HUES64 (cell line): ENCODE data around the gene ELMO1.

ENCODE experiments used
- H3K27ac ChIP-seq: 2 replicates; pipeline ENCODE4 v1.7.0; 2013; ENCODE audit warnings: low read depth, low read length, inconsistent platforms
- H3K27me3 ChIP-seq: 2 replicates; pipeline ENCODE4 v1.6.1; 2013; ENCODE audit warnings: mild to moderate bottlenecking, low read length; ENCODE audit not compliant: insufficient read depth
- H3K36me3 ChIP-seq: 2 replicates; pipeline ENCODE4 v1.6.1; 2013; ENCODE audit warnings: mild to moderate bottlenecking, low read length; ENCODE audit not compliant: insufficient read depth
- H3K4me1 ChIP-seq: 2 replicates; pipeline ENCODE4 v1.6.1; 2013; ENCODE audit warnings: mild to moderate bottlenecking, low read length, moderate library complexity; ENCODE audit not compliant: insufficient read depth
- H3K4me3 ChIP-seq: 2 replicates; pipeline ENCODE4 v1.5.1; 2013; ENCODE audit warnings: mild to moderate bottlenecking, low read length, moderate library complexity
- H3K9ac ChIP-seq: 2 replicates; pipeline ENCODE4 v1.6.1; 2013; ENCODE audit warnings: mild to moderate bottlenecking, low read depth, low read length
- H3K9me3 ChIP-seq: 2 replicates; pipeline ENCODE4 v1.6.1; 2013; ENCODE audit warnings: low read depth, low read length; ENCODE audit not compliant: insufficient read depth
- WGBS: fragments of 150-250, 120-280 bp; methylation state at CpG from one replicate; pipeline ENCODE4 v1.1.7; 2013; ENCODE audit warnings: missing lambda C conversion rate; 5-methylcytosine and 5-hydroxymethylcytosine counted together

ELMO1 gene

GRCh38 chr7:36942955-36943354 is 505.7 kb downstream of the ELMO1 start:
- Histone ChIP-seq H3K9ac (no peak overlapping the region), H3K4me1 (peaks cover 11% of the 10 kb centered on the region), H3K36me3 (no peaks in the 10 kb centered on the region), H3K27ac (no peak overlapping the region), H3K27me3 (no peaks in the 10 kb centered on the region), H3K9me3 (peaks cover 9% of the 10 kb centered on the region; the same call in 1 of the 2 replicates), H3K4me3 (no peak overlapping the region)
- 96% methylated on average over 9 of the region's 9 CpGs for WGBS

DNA sequence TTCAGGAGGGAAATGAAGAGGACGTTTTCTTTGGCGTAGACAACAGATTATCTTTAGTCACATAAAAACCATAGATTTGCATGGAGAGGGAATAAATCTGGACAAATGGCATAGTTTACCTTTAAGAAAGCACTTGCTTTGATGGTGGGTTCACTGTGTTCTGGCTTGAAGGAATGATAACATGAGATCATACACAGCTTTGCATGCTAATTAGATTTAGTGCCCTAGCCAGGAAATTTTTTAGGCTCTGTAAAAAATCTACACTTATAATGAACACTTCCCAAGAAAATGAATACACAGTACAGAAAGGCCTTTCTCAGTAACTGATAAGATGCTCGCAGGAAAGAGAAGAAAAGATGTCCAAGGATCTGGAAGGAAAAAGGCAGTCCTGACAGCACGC is 506.1 kb downstream of the ELMO1 start:
- peaks cover 14% of the 10 kb centered on the region; the same call in 1 of the 2 replicates for H3K9me3 ChIP-seq
- H3K27ac ChIP-seq = no peak overlapping the region
- H3K36me3 ChIP-seq = no peaks in the 10 kb centered on the region
- H3K9ac ChIP-seq = no peak overlapping the region
- peaks cover 11% of the 10 kb centered on the region for H3K4me1 ChIP-seq
- whole genome bisulfite sequencing = 91% methylated on average over 3 of the region's 4 CpGs
- no peaks in the 10 kb centered on the region for H3K27me3 ChIP-seq
- no peak overlapping the region for H3K4me3 ChIP-seq

DNA sequence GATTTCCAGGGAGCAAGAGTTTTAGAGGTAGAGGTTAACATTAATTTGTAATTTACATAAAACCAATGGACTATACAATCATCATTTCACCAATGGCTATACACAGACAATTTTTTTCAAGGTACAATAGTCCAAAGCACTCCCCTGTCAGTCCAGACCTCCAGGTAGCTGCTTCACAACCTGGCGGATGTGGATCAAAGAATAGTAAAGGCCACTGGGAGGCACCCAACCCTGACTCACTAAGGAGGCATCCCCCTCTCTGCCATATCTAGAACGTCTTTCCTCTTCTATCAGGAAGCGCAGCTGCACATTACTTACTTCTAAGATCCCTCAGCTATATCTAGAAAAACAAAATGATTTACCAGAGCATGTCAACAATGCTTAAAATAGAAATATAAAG is 506.6 kb downstream of the ELMO1 start:
- H3K4me1 ChIP-seq = peaks cover 11% of the 10 kb centered on the region
- no peaks in the 10 kb centered on the region for H3K36me3 ChIP-seq
- no peak overlapping the region for H3K4me3 ChIP-seq
- peaks cover 16% of the 10 kb centered on the region; the same call in 1 of the 2 replicates for H3K9me3 ChIP-seq
- 89% methylated on average over 3 of the region's 3 CpGs for WGBS
- no peak overlapping the region for H3K27ac ChIP-seq
- H3K27me3 ChIP-seq = no peaks in the 10 kb centered on the region
- H3K9ac ChIP-seq = no peak overlapping the region

GRCh38 chr7:36941359-36941758 is 507.3 kb downstream of the ELMO1 start:
- H3K4me1 ChIP-seq = peaks cover 8% of the 10 kb centered on the region
- H3K4me3 ChIP-seq = no peak overlapping the region
- peaks cover 17% of the 10 kb centered on the region; the same call in 1 of the 2 replicates for H3K9me3 ChIP-seq
- 87% methylated on average over 1 of the region's 1 CpG for WGBS
- H3K27ac ChIP-seq = no peak overlapping the region
- H3K27me3 ChIP-seq = no peaks in the 10 kb centered on the region
- H3K9ac ChIP-seq = no peak overlapping the region
- H3K36me3 ChIP-seq = no peaks in the 10 kb centered on the region

DNA sequence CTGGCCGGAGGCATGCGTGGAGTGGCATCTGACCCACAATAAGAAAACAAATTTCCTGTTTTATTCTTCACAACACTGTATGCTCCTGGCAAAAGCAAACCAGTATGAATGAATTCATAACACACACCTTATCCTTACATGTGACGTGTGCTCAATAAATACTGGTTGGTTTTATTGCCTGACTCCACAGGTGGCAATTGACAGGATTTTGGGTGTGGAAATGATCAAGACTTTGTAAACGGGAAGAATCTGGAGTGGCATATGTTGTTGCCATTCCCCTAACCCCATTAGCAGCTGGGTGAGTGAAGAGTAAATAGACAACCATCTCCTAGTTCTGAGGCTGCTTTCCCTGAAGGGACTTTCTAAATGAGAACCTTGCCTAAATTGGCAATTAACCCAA is 508.8 kb downstream of the ELMO1 start:
- Histone ChIP-seq H3K27me3 (no peaks in the 10 kb centered on the region), H3K9ac (no peak overlapping the region), H3K4me3 (no peak overlapping the region), H3K4me1 (no peaks in the 10 kb centered on the region; the same call in 1 of the 2 replicates), H3K36me3 (no peaks in the 10 kb centered on the region), H3K27ac (no peak overlapping the region), H3K9me3 (peaks cover 17% of the 10 kb centered on the region; the same call in 1 of the 2 replicates)
- whole genome bisulfite sequencing = 95% methylated on average over 4 of the region's 4 CpGs

GRCh38 chr7:36937754-36938563 is 510.7 kb downstream of the ELMO1 start:
- Histone ChIP-seq H3K27me3 (no peaks in the 10 kb centered on the region), H3K4me1 (peaks cover 12% of the 10 kb centered on the region; the same call in 1 of the 2 replicates), H3K36me3 (no peaks in the 10 kb centered on the region), H3K9me3 (peaks cover 17% of the 10 kb centered on the region; the same call in 1 of the 2 replicates), H3K27ac (no peak overlapping the region), H3K9ac (no peak overlapping the region), H3K4me3 (no peak overlapping the region)
- WGBS = 94% methylated on average over 2 of the region's 2 CpGs

GRCh38 chr7:36931892-36932291 is 516.8 kb downstream of the ELMO1 start:
- no peaks in the 10 kb centered on the region for H3K27me3 ChIP-seq
- H3K9me3 ChIP-seq = no peaks in the 10 kb centered on the region
- no peaks in the 10 kb centered on the region for H3K36me3 ChIP-seq
- WGBS = 100% methylated on average over 1 of the region's 1 CpG
- H3K4me3 ChIP-seq = no peak overlapping the region
- H3K4me1 ChIP-seq = peaks cover 12% of the 10 kb centered on the region; the same call in 1 of the 2 replicates
- no peak overlapping the region for H3K9ac ChIP-seq
- no peak overlapping the region for H3K27ac ChIP-seq

- Histone ChIP-seq H3K4me1 (peaks cover 12% of the 10 kb centered on the region; the same call in 1 of the 2 replicates), H3K27me3 (no peaks in the 10 kb centered on the region), H3K27ac (no peak overlapping the region), H3K4me3 (no peak overlapping the region), H3K36me3 (no peaks in the 10 kb centered on the region), H3K9ac (no peak overlapping the region), H3K9me3 (no peaks in the 10 kb centered on the region)
- 93% methylated on average over 4 of the region's 4 CpGs for WGBS
Measured at GRCh38 chr7:36929791-36930190, 518.9 kb downstream of the ELMO1 start.

- 76% methylated on average over 2 of the region's 2 CpGs for WGBS
- H3K36me3 ChIP-seq = no peaks in the 10 kb centered on the region
- H3K9ac ChIP-seq = no peak overlapping the region
- no peaks in the 10 kb centered on the region for H3K27me3 ChIP-seq
- no peak overlapping the region for H3K4me3 ChIP-seq
- peaks cover 2% of the 10 kb centered on the region; the same call in 1 of the 2 replicates for H3K4me1 ChIP-seq
- H3K9me3 ChIP-seq = no peaks in the 10 kb centered on the region
- H3K27ac ChIP-seq = no peak overlapping the region
Measured at GRCh38 chr7:36928718-36929117, 519.9 kb downstream of the ELMO1 start.

GRCh38 chr7:36928311-36928710 is 520.4 kb downstream of the ELMO1 start:
- Histone ChIP-seq H3K27me3 (no peaks in the 10 kb centered on the region), H3K36me3 (no peaks in the 10 kb centered on the region), H3K4me1 (no peaks in the 10 kb centered on the region), H3K9me3 (no peaks in the 10 kb centered on the region), H3K9ac (no peak overlapping the region), H3K4me3 (no peak overlapping the region), H3K27ac (no peak overlapping the region)
- WGBS = 86% methylated on average over 5 of the region's 5 CpGs

- no peaks in the 10 kb centered on the region for H3K9me3 ChIP-seq
- H3K4me3 ChIP-seq = no peak overlapping the region
- WGBS = 89% methylated on average over 3 of the region's 3 CpGs
- H3K27me3 ChIP-seq = no peaks in the 10 kb centered on the region
- H3K27ac ChIP-seq = no peak overlapping the region
- H3K36me3 ChIP-seq = no peaks in the 10 kb centered on the region
- H3K4me1 ChIP-seq = no peaks in the 10 kb centered on the region
- no peak overlapping the region for H3K9ac ChIP-seq
Measured at GRCh38 chr7:36925691-36926090, 523.0 kb downstream of the ELMO1 start.
